OCI-LY1 (cell line): ENCODE measurements around the gene FAM47E.

Source experiments
- H2AFZ ChIP-seq: fragments of 200-600 bp; sonication (generic), shearing (Covaris generic); 2 replicates; pipeline ENCODE4 v1.6.0; 2014; ENCODE audit warnings: antibody characterized with exemption, mild to moderate bottlenecking, low read length
- H3F3A ChIP-seq: fragments of 200-600 bp; sonication (generic), shearing (Covaris generic); 2 replicates; pipeline ENCODE4 v1.6.0; 2014; ENCODE audit warnings: mild to moderate bottlenecking, antibody characterized with exemption, low read length, moderate library complexity; ENCODE audit not compliant: insufficient read depth
- H3K27ac ChIP-seq: fragments of 200-600 bp; sonication (generic); 2 replicates; pipeline ENCODE4 v1.5.1; 2014; ENCODE audit warnings: low read length, mixed run types, mild to moderate bottlenecking, low read depth; ENCODE audit not compliant: poor library complexity, severe bottlenecking
- H3K27me3 ChIP-seq: fragments of 200-600 bp; sonication (generic); 2 replicates; pipeline ENCODE4 v1.6.0; 2014; ENCODE audit warnings: antibody characterized with exemption, mild to moderate bottlenecking, low read length, moderate library complexity; ENCODE audit not compliant: insufficient read depth
- H3K36me3 ChIP-seq: fragments of 200-600 bp; sonication (generic); 2 replicates; pipeline ENCODE4 v1.6.1; 2014; ENCODE audit warnings: mild to moderate bottlenecking, antibody characterized with exemption, low read length, moderate library complexity, mixed read lengths; ENCODE audit not compliant: insufficient read depth
- H3K4me1 ChIP-seq: fragments of 200-600 bp; sonication (generic); 2 replicates; pipeline ENCODE4 v1.5.1; 2014; ENCODE audit warnings: mild to moderate bottlenecking, low read length, moderate library complexity; ENCODE audit not compliant: insufficient read depth, severe bottlenecking
- H3K4me2 ChIP-seq: fragments of 200-600 bp; sonication (generic), shearing (Covaris generic); 2 replicates; pipeline ENCODE4 v1.6.1; 2014; ENCODE audit warnings: low read length
- H3K4me3 ChIP-seq: fragments of 200-600 bp; sonication (generic); 2 replicates; pipeline ENCODE4 v1.5.1; 2014; ENCODE audit warnings: low read length, low read depth, mild to moderate bottlenecking, mixed read lengths; ENCODE audit not compliant: poor library complexity, severe bottlenecking
- H3K79me2 ChIP-seq: fragments of 200-600 bp; shearing (Covaris generic); 2 replicates; pipeline ENCODE4 v1.6.1; 2016; ENCODE audit warnings: mixed run types, low read length, mixed read lengths; ENCODE audit not compliant: insufficient read depth
- H3K9ac ChIP-seq: fragments of 200-600 bp; sonication (generic), shearing (Covaris generic); 2 replicates; pipeline ENCODE4 v1.6.1; 2014; ENCODE audit warnings: mild to moderate bottlenecking, low read length, mixed read lengths
- H3K9me2 ChIP-seq: fragments of 200-600 bp; sonication (generic), shearing (Covaris generic); 2 replicates; pipeline ENCODE4 v1.6.1; 2014; ENCODE audit warnings: low read depth, mild to moderate bottlenecking, low read length, mixed read lengths
- H3K9me3 ChIP-seq: fragments of 200-600 bp; shearing (Covaris generic); 2 replicates; pipeline ENCODE4 v1.6.1; 2014; ENCODE audit warnings: low read length, mixed read lengths
- H4K20me1 ChIP-seq: fragments of 200-600 bp; sonication (generic), shearing (Covaris generic); 2 replicates; pipeline ENCODE4 v1.6.0; 2016; ENCODE audit warnings: mild to moderate bottlenecking, low read length; ENCODE audit not compliant: insufficient read depth
- EZH2 ChIP-seq: fragments of 200-600 bp; sonication (generic), shearing (Covaris generic); IDR thresholded peaks from 2 replicates; pipeline ENCODE4 v1.8.0; 2017; ENCODE audit warnings: borderline replicate concordance, mixed run types, mild to moderate bottlenecking, antibody characterized with exemption, low read length, moderate library complexity, mixed read lengths
- TF ChIP-seq, protein P1 (sequence below): fragments of 200-600 bp; sonication (generic), shearing (Covaris generic); IDR thresholded peaks from 2 replicates; pipeline ENCODE4 v1.5.1; 2017; ENCODE audit warnings: mild to moderate bottlenecking, antibody characterized with exemption, low read length, moderate library complexity, mixed read lengths

The FAM47E gene

DNA sequence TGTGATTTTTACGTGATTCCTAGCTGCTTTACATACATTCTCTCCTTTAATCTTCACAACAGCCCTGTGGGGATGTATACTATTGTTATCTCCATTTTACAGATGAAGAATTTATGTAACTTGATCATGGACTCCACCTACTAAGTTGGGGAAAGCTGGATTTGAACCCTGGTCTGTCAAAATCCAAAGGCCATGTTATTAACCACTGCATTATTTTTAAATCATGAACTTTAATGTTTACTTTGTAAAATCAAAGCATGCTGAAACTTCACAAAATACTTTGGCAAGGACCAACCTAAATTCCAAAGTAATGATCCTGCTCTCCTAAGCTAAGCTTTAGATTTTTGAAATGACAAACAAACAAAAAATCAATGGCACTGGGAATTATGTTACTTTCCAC lies 26.1 kb downstream of the FAM47E start:
- no peaks in the 10 kb centered on the region for H3K9me3 ChIP-seq
- no peaks in the 10 kb centered on the region for H3K9me2 ChIP-seq
- H3K4me1 ChIP-seq: no peaks in the 10 kb centered on the region
- H3K4me3 ChIP-seq: no peak overlapping the region
- no peaks in the 10 kb centered on the region for H3K27me3 ChIP-seq
- no peak overlapping the region for H3K27ac ChIP-seq
- H4K20me1 ChIP-seq: no peaks in the 10 kb centered on the region
- H3K36me3 ChIP-seq: no peaks in the 10 kb centered on the region
- H3K79me2 ChIP-seq: no peaks in the 10 kb centered on the region
- no peak for TF ChIP-seq EZH2
- TF ChIP-seq, protein P1, sequence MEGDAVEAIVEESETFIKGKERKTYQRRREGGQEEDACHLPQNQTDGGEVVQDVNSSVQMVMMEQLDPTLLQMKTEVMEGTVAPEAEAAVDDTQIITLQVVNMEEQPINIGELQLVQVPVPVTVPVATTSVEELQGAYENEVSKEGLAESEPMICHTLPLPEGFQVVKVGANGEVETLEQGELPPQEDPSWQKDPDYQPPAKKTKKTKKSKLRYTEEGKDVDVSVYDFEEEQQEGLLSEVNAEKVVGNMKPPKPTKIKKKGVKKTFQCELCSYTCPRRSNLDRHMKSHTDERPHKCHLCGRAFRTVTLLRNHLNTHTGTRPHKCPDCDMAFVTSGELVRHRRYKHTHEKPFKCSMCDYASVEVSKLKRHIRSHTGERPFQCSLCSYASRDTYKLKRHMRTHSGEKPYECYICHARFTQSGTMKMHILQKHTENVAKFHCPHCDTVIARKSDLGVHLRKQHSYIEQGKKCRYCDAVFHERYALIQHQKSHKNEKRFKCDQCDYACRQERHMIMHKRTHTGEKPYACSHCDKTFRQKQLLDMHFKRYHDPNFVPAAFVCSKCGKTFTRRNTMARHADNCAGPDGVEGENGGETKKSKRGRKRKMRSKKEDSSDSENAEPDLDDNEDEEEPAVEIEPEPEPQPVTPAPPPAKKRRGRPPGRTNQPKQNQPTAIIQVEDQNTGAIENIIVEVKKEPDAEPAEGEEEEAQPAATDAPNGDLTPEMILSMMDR: no peak
- no peak overlapping the region for H3K9ac ChIP-seq
- H3F3A ChIP-seq: no peaks in the 10 kb centered on the region
- no peak overlapping the region for H2AFZ ChIP-seq
- no peak overlapping the region for H3K4me2 ChIP-seq

- Histone ChIP-seq H3K9me3 (no peaks in the 10 kb centered on the region), H3K9ac (no peak overlapping the region), H3K9me2 (no peaks in the 10 kb centered on the region), H3K36me3 (no peaks in the 10 kb centered on the region), H3K27me3 (no peaks in the 10 kb centered on the region), H3K4me2 (no peak overlapping the region), H3K4me3 (no peak overlapping the region), H2AFZ (no peak overlapping the region), H4K20me1 (no peaks in the 10 kb centered on the region), H3K27ac (no peak overlapping the region), H3K4me1 (no peaks in the 10 kb centered on the region), H3K79me2 (no peaks in the 10 kb centered on the region), H3F3A (no peaks in the 10 kb centered on the region)
- TF ChIP-seq, protein P1: no peak
- TF ChIP-seq EZH2: no peak
Measured at GRCh38 chr4:76278583-76278982, 27.1 kb downstream of the FAM47E start.

DNA sequence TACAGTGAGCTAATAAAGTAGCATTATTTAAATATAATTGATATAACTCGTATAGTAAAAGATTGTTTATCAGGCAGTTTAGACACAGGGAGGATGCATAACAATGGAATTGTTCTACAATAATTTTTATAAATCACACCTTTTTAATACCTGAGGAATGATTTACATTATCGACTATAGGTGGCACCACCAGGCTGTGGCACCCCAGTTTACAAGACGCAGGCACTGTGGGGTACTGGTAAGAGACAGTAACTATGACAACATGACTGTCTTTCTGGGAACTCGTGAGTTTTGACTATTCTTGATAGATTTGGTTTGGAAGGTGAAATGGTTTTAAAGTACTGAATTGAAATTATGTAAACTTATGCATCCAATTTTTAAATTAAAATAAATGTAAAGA lies 27.9 kb downstream of the FAM47E start:
- H3K27ac ChIP-seq: no peak overlapping the region

More for the DNA sequence above, 27.9 kb downstream of the FAM47E start:
- Histone ChIP-seq H2AFZ (no peak overlapping the region), H3K9ac (no peak overlapping the region), H3F3A (no peaks in the 10 kb centered on the region), H3K4me1 (no peaks in the 10 kb centered on the region), H3K4me3 (no peak overlapping the region), H4K20me1 (no peaks in the 10 kb centered on the region), H3K9me3 (no peaks in the 10 kb centered on the region), H3K27me3 (no peaks in the 10 kb centered on the region), H3K79me2 (no peaks in the 10 kb centered on the region), H3K4me2 (no peak overlapping the region), H3K9me2 (no peaks in the 10 kb centered on the region), H3K36me3 (no peaks in the 10 kb centered on the region)
- TF ChIP-seq, protein P1: no peak
- TF ChIP-seq EZH2: no peak
